Right kidney (tissue), 1 donor: ENCODE measurements around the gene AKT1S1.
"Not testable (repeated sequence)": the region's sequence is repeated elsewhere in the genome, so short reads cannot be mapped to it uniquely, and the experiment has no call there.

ENCODE experiments used
- DNase-seq: peaks from one replicate; pipeline ENCODE4 v3.0.0-alpha.2; 2016

The AKT1S1 gene

DNA sequence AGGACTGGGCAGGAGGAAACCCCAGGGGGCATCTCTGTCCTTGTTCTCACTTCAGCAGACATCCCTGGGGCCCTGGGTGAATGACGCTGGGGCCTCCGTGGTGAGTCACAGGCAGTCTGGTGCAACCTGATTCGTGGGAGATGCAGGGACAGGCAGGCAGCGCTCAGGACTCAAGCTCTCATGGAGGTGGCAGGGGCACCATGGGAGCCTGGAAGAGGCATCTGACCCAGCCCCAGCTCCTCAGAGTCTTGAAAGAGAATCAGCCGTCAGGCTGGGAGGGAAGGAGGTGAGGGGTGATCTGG lies 40.2 kb downstream of the AKT1S1 start:
- DNase-seq = no peak

DNA sequence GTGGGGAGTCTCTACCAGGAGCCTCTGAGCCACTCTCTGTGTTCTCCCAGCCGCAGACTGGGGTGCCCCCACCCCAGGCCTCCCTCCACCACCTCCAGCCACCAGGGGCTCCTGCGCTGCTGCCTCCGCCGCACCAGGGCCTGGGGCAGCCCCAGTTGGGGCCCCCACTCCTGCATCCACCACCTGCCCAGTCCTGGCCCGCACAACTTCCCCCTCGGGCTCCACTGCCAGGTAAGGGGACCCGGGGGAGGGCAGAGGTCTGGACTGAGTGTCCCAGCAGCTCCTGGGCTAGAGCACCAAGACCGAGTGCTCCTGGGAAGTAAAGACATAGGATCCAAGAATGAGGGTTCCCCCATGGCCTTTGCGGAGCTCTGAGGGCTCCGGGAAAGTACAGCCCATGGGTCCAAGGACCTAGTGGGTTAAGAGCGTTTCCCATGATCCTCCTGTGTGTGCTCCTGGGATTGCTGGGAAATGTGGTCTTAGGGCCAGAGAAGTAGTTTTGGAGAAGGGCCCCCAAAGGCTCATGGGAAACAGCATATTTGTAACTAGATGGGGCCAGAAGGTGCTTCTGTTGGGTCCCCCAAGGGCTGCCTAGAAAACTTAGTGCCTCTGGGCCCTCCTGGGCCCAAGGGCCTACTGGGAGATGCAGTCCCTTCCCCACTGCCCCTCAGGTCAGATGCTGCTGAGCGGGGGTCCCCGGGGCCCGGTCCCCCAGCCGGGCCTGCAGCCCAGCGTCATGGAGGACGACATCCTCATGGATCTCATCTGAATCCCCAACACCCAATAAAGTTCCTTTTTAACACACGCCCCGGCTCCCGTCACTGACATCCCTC lies 40.8 kb downstream of the AKT1S1 start:
- no peak for DNase-seq

DNA sequence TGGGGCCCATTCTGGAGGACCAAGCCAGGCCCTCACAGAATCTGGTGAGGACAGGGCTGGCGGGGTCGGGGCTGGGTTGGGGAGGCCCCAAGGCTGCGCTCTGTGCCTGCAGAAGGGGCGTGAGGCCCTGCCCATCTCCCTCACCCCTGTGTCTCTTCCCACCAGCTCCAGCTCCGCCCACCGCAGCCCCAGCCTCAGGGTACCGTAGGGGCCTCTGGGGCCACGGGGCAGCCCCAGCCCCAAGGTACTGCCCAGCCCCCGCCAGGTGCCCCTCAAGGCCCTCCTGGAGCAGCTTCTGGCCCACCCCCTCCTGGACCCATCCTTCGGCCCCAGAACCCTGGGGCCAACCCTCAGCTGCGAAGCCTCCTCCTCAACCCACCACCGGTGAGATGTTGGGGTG lies 41.6 kb downstream of the AKT1S1 start:
- no peak for DNase-seq

DNA sequence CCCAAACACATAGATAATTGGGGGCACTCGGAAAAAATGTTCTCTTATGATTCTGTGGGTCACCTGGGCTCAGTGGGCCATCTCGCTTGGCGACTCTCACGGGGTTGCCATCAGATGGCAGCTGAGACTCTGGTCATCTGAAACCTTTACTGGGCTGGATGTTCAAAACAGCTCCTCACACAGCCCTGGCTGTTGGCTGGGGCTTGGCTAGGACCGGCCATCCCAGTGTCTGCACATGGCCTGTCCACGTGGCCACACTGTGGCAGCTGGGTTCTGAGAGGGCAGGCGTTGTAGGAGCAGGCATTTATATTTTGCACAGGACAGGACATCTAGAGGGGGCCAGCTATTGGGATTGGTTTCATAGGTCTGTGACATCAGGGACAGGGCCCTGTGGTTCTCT lies 43.6 kb downstream of the AKT1S1 start:
- no peak for DNase-seq

GRCh38 chr19:49832556-49832955 lies 44.6 kb downstream of the AKT1S1 start:
- DNase-seq = no peak

- no peak for DNase-seq
These were observed 45.6 kb downstream of the AKT1S1 start for GRCh38 chr19:49831592-49831991.

GRCh38 chr19:49830766-49831165 lies 46.4 kb downstream of the AKT1S1 start:
- no peak for DNase-seq

DNA sequence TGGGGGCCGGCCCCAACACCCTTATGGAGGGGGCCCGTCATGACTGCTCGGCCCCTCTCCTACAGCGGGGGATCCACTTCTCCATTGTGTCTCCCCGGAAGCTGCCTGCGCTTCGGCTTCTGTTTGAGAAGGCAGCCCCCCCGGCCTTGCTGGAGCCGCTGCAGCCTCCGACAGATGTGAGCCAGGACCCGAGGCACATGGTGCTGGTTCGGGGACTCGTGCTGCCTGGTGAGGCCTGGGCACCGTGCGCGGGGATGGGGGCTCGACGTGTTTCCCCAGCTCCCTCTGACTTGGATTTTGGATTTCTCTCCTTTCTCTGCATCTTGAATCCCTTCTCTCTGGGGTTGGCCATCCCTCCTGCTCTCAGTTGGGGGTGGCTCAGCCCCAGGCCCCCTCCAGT lies 47.4 kb downstream of the AKT1S1 start:
- DNase-seq = no peak

DNA sequence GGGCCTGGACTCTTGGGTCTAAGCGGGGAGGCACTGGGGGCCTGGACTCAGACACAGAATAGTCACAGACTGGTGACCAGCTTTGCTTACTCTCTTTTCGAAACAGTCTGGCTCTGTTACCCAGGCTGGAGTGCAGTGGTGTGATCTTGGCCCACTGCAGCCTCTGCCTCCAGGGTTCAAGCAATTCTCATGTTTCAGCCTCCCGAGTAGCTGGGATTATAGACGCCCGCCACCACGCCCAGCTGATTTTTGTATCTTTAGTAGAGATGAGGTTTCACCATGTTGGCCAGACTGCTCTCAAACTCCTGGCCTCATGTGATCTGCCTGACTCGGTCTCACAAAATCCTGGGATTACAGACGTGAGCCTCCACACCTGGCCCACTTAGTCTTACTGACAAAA lies 48.0 kb downstream of the AKT1S1 start:
- DNase-seq = no peak

- no peak for DNase-seq
These were observed 50.1 kb downstream of the AKT1S1 start for GRCh38 chr19:49827034-49827433.

DNA sequence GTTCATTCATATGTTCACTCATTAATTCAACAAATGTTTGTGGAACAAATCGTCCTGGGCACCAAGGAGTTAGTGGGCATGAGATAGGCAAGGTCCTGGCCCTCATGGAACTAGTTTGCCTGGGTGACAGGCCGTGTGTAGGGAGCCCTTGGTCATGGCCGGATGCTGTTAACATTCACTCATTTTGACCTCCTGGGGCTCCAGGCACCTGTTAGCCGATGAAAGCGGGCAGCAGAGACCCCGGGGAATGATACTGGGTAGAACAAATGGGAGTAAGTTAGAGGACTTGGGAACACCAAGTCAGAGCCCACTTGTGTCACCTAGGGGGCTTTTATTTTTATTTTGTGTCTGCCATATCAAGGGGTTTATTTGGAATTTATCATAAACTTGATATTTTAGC lies 52.5 kb downstream of the AKT1S1 start:
- DNase-seq = no peak

GRCh38 chr19:49823472-49823871 lies 53.7 kb downstream of the AKT1S1 start:
- DNase-seq = no peak

GRCh38 chr19:49820125-49820524 lies 57.0 kb downstream of the AKT1S1 start:
- no peak for DNase-seq

DNA sequence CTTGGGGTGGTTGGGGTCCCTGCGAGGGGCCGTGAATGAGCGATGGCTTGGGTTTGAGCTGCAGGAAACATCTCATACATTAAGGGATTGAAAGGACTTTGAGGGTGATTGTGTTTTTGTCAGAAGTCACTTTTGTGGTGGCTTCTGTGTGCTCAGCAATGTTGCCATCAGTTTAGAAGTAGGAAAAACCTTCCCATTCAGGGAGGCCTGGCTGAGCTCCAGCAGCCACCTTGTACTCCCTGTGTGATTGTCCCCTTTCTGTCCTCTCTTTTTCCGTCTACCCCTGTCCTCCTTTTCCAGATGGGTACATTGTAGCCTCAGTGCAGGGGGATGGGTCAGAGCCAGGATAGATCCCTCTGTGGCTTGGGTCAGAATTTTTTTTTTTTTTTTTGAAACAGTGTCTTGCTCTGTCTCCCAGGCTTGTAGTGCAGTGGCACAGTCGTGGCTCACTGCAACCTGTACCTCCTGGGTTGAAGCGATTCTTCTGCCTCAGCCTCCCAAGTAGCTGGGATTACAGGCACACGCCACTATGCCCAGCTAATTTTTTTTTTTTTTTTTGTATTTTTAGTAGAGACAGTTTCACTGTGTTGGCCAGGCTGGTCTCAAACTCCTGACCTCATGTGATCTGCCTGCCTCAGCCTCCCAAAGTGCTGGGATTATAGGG lies 57.6 kb downstream of the AKT1S1 start:
- not testable (repeated sequence) for DNase-seq
